Activated CD4-positive, alpha-beta T cell treated with anti-CD3 and anti-CD28 coated beads, Interleukin-10, Interleukin-2, amounts not matched to agents 100 ng/mL and 50 ng/mL, durations not matched to agents 16 hours and 8 hours (primary cell): ENCODE measurements around the gene CITED2.
"Not testable (repeated sequence)": the region's sequence is repeated elsewhere in the genome, so short reads cannot be mapped to it uniquely, and the experiment has no call there.

Experiments used
- DNase-seq: peaks from one replicate; pipeline ENCODE4 v3.0.0-alpha.2; 2020

Gene CITED2, protein sequence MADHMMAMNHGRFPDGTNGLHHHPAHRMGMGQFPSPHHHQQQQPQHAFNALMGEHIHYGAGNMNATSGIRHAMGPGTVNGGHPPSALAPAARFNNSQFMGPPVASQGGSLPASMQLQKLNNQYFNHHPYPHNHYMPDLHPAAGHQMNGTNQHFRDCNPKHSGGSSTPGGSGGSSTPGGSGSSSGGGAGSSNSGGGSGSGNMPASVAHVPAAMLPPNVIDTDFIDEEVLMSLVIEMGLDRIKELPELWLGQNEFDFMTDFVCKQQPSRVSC

DNA sequence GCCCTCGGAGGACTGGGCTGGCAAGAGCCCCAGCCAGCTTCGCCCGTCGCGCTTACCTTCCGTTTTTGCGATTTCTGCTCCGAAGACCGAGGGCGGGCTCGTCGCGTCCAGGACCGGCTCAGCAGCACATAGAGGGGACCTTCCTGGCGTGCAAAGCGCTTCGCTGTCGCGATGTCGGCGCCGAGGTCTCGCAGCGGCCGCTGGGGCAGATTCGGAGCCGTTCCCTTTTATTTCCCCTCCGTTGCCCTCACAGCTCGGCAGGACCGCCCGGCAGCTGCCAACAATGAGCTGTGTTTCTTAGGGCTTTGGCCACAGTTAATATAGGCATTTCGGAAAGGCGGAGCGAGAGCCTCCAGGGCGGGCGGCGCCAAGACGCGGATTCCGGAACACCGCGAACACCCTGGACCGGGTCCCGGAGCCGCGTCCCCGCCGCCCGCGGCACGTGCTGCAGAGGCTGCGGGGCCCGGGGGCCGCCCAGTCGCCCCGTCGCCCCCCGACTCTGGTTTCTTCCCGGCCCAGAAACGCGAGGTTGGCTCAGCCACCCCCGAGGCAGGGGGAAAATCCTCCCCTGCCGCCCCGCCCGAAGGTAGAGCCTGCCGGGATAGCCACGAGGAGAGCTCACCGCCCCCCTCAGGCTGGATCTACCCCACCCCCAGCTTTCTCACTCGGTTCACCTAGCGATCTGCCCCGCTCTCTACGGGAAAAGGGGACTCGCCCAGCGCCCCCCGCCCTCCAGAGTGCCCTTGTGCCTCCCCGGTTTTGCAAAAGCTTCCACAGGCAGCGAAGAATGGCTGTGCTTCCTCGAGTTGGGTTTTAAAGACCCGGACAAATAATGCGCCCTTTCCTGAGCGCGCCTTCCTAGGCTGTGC lies at the start of gene CITED2:
TSS of gene CITED2 (minus strand) at position 292 of the 869 bp plus-strand sequence. CDS start 704 bp downstream, outside the sequence.
- DNase-seq: peak; percentile 97

DNA sequence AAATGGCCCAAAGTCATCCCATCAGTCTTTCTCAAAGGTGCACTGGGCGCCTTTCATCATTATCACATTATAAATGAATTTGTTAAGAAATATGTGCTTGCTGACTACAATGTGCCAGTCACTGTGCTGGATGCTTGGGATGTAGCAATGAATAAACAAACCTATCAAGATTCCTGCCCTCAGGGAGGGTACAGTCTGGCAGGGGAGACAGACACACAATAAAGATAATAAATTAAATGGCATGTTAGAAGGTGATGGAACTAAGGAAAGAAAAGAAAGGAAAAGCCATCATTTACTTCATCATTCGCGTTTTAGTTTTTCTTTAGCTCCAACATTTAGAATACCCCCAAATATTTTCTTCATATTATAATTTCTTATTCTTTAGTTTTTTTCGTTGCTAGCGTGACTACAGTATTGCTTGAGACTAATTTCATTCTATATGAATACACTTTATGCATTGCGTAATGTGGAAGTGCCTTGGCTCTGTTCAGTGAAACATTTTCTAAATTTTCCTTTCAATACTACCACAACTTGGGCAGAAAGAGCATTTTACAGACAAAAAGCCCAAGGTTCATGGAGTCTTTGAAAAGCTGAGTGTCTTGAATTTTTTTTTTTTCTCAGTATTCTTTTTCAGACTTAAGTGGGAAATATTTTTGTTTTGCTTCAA lies 48.7 kb upstream of the CITED2 start:
- DNase-seq: no peak

DNA sequence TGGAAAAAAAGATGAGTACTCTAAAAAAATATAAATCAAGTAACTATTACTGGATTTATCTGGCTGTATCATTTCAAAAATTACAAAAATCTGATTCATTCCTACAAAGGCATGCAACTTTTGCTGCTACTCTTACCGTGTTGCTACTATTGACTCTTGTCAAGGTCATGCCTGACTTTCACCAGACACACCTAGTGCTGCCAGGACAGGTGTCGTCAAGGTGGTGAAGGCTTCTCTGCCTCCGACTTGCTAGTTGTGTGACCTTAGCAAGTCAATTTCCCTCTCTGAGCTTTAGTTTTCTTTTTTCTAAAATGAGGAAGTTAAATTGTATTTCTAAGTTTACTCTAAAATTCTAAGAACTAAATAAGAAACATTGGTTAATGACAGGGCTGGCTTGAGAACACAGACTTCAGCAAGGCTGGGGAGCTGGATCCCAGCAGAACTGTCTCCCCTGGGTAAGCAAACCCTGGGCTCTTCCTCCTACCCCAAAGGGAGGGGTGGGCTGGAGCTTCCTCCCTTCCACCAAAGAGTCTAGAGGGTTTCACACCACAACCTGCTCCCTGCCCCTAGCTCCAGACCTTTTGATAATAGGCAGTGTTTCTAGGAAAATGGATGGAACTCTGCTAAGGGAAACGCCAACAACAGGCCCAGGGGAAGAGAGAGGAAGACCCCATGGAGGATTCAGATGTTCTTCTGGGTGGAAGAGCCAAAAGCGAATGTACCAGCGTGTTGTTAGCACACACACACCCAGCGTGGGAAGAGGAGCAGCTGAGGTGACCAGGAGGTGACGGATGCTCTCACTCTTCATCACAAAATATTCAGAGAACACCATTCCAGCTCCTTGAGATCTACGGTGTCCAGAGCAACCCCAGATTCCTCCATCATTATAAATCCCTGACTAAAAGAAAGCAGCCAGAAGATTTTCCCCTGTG lies 47.9 kb upstream of the CITED2 start:
- no peak for DNase-seq

DNA sequence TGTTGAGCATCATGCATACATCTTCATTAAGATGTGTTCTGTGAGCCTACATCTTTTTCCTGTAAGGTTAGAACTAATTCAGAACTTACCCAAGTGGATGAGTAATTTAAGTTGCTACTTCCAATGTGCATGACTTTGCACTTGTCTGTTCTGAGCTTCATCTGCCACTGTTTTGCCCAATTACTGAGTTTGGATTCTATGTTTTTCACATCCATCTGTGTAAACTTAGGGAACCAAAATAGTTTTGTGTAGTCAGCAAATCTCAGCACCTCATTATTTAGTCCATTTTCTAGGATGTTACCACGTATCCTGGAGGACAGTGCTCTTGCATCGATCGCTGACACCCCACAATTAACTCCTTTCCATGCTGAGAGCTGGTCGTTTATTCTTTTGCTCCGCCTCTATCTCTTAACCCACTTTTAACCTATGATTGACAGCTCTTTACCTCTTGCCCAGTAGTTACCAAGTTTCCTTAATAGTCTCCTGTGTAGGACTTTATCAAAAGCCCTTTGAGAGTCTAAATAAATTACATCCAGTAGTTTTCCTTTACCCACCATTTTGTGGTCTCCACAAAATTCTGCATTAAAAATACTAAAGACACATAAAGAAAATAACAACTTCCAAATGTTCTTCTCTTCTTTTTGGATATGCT lies 44.2 kb upstream of the CITED2 start:
- DNase-seq: no peak

DNA sequence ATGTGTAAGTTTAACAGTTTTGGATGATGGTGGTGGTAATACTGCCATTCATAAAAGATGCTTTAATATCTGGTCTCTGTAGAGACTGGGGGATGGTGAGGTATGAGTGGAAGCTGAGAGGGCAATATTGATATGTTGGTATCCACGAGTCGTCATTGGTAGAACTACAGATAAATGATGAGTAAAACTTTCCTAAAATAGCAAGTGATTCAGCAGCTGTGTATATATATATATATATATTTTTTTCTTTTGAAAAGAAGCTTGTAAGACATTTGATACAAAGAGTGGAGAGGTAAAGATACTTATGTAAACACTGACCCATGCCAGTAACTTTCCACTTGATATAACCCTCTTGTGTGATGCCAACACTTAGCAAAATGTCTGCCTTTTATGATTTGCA lies 41.7 kb upstream of the CITED2 start:
- no peak for DNase-seq

DNA sequence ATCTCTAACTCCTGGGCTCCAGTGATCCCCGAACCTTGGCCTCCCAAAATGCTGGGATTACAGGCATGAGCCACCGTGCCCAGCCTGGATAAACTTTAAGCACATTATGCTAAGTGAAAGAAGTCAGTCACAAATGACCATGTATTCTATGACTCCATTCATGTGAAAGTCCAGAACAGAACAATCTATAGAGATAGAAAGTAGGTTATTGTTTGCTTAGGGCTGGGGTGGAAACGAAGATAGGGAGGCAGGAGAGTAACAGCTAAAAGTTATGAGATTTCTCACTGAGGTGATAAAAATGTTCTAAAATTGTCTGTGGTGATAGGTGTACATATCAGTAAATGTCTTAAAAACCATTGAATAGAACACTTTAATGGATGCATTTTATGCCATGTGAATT lies 40.9 kb upstream of the CITED2 start:
- DNase-seq: no peak

DNA sequence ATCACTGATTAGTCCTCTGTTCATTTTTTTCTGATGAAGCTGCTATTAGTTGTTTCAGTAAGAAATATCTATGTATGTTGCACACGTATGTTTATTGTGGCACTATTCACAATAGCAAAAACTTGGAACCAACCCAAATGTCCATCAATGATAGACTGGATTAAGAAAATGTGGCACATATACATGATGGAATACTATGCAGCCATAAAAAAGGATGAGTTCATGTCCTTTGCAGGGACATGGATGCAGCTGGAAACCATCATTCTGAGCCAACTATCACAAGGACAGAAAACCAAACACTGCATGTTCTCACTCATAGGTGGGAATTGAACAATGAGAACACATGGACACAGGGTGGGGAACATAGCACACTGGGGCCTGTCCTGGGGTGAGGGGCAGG lies 37.7 kb upstream of the CITED2 start:
- DNase-seq: not testable (repeated sequence)

DNA sequence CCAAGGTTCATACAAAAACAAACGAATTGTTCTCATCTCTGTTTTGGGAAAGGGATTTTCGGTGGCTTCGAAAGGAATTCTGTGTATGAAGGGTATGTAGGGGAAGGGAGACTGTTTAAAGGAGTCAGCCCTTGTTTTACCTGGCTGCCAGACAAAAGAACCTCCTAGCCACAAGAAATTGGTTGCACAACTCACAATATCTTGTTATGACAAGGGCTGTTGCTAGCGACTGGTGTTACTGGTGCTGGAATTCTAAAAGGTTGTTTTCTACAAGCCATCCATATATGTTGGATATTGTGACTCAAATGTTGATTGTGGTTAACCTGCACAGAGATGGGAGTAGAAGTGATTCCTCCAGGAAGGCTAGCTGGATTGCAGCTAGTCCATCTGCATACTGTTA lies 34.6 kb upstream of the CITED2 start:
- no peak for DNase-seq

DNA sequence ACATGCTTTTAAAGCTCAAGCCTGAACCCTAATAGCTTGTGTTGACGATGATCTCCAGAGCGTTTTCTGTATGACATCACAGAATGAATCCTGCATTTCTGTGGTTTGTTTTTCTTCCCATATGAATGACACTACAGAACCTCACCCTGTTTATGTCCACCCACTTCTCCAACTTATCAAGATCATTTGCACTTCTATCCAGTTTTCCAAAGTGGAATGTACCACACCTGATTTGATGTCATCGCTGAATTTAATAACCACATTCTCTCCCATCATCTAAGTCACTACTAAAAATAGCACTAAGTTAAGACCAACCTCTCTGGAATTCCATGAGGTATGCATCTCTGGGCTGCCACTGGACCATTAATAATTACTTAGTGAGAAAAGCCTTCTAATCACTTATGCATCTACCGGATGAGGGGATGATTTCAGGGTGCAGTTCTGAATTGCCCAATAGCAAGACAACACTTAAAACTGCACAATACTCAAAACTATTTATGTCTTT lies 33.3 kb upstream of the CITED2 start:
- DNase-seq: no peak

DNA sequence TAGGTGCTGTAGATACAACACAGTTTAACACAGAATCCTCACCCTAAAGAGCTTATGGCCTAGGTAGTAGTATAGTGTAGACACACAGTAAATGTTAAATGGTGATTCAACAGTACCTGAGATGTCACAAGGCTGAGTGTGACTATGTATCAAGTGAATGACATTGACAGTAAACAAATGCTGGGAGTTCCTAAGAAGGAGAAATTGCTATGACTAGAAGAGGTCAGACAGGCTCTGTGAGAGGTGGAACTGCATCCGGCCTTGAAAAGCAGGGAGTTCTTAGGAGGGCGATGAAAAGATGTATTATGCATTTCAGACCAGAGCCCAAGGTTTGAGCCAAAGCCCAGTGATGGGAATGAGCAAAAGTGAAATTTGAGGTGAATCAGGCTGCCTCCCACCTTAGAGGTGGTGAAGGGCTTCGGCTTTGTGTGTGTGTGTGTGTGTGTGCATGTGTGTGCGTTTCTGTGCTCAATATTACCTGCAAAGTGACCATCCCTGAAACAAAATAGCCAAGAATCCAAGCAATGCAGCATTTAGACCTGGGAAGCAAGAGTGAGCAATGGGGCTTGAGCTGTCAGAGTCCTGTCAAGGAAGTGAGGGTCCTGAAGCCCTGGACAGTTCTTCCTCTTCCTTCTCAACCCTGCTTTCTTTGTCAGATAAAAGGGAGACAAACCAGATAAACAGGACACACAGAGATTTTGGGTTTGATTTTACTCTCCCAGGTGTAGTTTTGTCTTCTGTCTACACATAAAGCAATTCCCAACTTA lies 32.3 kb upstream of the CITED2 start:
- no peak for DNase-seq

DNA sequence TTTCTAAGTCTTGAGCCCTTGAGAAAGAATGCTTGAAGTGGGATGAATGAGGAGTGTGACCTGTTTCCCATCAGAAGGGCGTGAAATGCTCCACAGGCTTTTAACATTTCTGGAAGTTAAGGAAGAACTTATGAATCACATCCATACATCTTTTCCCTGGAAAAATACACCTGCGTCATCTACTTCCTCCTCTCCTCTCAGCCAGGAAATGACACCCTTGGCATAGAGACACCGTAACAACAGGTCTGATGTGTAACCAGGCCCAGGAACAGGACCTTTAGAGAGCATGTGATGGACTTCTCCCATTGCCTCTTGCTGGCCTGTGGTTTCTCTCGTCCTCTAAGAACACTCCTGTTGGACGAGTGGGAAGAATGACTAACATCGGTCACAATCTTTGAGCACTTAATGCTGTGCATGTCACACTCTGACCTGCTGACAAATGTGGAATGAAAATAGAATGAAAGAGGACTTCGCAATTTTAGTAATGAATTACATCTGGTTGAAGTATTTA lies 28.5 kb upstream of the CITED2 start:
- no peak for DNase-seq

DNA sequence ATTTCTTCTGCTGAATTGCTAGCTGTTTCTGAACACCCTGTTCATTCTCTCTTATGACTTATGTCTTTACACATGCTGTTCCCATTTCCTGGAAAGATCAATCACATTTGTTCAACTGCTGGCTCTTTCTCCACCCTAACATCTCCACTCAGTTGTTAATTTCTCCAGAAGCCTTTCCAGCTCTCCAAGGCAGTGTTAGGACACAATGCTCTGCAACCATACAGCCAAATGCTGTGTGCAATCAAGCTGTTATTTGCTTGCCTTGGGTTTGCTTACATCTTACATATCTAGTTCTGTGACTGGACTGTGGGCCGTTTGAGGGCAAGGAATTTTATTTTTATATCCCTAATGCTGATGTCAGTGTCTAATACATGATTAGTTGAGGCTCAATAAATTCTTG lies 24.2 kb upstream of the CITED2 start:
- DNase-seq: no peak

DNA sequence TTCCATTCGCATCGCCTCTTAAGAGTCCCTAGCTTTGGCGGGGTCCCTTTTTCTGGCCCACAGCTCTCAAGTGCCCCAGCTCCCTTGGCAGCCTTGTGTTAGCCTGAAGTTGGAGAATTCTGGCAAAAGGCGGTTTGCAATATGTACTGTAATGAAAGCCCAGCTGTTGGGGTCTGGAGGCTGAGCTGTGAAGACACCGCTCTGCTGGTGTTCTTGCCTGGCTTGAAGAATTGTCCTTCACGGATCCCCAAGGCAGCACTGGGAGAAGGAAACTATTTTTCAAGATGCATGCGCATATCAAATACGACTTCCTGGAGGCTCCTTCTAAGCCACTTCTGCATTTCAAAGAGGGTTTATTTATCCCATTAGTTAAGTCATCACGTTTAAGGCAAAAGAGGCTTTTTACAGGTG lies 21.4 kb upstream of the CITED2 start:
- DNase-seq: no peak

DNA sequence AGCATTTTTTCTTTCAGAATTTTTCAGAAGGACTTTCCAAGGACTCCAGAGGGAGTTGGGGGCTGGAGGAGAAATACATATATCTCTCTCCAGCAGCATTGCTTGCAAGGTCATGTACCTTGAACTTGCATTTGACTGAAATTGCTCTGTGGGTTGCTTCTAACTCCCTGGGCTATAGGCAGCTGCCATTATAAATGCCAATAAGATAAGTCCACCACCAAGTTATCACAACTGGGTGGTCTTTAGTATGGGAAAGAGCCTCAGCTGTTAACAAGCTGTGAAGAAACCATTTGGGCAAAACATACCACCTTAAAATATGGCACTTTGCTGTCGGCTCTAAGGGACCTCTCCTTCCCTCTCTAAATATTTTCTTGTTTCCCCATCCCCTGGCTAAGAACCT lies 20.9 kb upstream of the CITED2 start:
- DNase-seq: no peak

DNA sequence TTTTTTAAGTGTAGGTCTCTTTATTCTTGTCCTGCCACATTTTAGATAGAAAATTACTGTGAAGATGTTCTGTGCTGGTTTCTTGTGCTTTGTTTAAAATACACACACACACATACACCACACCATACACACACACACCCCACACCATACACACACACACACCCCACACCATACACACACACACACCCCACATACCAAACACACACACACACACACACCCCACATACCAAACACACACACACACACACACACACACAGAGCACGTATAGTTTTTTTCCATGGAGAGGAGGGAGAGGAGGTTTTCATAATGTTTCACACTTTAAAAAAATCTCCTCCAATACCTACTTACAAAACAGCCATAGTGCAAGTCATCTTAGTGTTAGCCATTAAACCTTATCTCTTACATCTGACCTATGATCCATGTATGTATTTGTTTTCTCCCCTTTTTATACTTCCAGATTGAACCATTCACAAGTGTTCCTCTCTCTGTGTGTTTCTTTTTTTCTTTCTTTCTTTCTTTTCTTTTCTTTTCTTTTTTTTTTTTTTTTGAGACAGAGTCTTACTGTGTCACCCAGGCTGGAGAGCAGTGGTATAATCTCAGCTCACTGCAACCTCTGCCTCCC lies 19.7 kb upstream of the CITED2 start:
- no peak for DNase-seq

DNA sequence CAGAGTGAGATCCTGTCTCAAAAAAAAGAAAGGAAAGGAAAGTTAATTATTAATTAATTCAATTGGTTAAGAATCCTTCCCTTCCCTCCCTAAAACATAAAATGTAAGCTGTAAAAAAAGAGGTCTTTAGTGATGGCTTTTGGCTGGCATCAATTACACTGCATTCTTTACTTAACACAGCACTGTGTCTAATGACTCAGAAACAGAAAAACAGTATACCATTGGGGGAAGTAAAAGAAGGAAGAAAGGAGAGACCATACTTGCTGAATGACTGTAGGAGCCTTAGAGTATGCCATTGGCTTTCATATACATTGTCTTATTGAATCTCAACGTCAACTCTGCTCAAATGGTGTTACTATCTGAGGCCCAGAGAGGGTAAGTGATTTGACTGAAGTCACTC lies 18.3 kb upstream of the CITED2 start:
- peak; percentile 20 for DNase-seq

DNA sequence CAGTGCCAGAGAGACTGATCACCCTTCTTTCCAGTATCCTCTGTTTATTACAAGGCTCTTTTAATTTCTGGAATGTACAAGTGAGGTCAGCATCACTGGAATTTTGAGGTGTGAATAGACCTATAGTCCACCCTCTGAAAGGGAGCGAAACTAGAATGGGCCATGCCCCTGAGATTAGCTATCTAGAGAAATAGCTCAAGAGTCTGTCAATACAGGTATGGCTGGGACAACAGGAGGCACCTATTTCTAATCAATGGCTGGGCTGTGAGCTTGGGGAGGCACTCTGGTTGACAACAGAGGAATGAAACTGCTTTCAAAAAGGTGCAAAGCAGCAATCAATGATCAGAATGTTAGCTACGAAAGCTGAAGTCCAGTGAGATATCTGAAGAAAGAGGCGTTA lies 17.3 kb upstream of the CITED2 start:
- DNase-seq: no peak

DNA sequence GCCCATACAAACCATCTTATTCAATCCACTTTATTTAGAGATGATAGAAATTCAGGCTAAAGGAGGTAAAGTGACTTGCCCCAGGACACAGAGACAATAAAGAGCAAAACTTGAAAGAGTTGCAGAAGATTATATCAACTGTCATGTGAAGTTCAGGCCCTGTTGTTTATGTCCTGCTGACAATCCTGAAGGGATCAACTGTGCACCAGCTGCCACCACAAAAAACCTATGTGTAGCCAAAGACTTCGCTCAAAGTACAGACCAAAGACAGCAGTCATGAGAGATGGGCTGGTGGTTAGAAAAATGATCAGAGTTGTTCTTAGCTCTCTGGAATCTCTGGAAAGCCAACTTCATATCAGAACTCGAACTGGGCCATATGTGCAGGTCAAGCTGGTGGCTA lies 16.0 kb upstream of the CITED2 start:
- DNase-seq: no peak

DNA sequence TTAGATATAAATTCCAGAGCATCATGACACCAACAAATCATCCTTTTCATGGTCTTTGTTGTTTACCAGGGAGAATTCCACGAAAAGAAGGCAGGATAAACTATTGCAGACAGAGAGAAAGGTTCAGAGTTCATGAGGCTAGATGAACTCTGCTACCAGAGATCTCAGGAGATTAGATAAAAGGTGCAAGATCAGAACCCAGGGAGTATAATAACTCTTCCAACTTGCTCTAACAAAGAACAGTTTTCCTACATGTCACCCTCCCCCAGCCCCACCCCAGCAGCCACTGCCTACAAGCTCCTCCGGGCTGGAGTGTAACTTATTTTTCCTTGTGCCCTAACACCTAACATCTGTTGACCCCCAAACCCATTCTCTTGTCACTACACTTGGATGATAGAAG lies 13.9 kb upstream of the CITED2 start:
- DNase-seq: no peak

DNA sequence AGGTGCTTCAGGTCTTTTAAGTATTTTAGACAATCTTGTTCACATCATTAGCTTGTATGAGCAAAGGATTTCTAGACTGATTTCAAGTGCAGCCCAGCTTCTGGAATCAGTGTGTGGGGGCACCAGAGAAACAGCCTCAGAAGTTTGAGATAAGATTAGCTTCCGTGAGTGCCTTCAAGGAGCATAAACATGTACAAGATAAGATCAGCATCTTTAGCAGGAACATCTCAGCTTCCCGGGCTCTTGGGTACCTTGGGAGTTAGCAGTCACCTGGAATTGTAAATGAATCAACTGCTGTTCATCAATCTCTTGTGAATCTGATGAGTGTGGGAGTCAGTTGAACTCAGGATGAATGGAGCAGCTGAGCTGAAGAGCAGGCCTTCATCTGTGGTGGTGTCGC lies 12.0 kb upstream of the CITED2 start:
- no peak for DNase-seq
